GM23338 (cell line): ENCODE measurements around the gene IGSF21. TPM values are rescaled to one million over a fixed set of nuclear protein-coding genes. Genes with fewer than 3 reads are reported as not detected.
A peak's percentile ranks its signal among the peaks of the same experiment; 100 is the strongest.

ENCODE experiments used
- ATAC-seq: fragments of 200-7000 bp; cut with Tn5 transposase; 3 replicates; pipeline ENCODE4 v1.9.1; 2020
- DNase-seq: peaks from one replicate; pipeline ENCODE4 v3.0.0-alpha.2; 2015; ENCODE audit warnings: low spot score
- H2AFZ ChIP-seq: fragments of 200-600 bp; sonication (generic); 2 replicates; pipeline ENCODE4 v1.8.0; 2016; ENCODE audit warnings: antibody characterized with exemption, mild to moderate bottlenecking, moderate library complexity
- H3F3A ChIP-seq: fragments of 200-600 bp; sonication (generic); replicated peaks from 2 replicates; pipeline ENCODE4 v1.8.0; 2017; ENCODE audit warnings: antibody characterized with exemption, mixed run types, low read depth
- H3K27ac ChIP-seq: fragments of 200-600 bp; sonication (generic); 2 replicates; pipeline ENCODE4 v1.6.1; 2016; ENCODE audit warnings: low read depth
- H3K27me3 ChIP-seq: fragments of 200-600 bp; sonication (generic); 2 replicates; pipeline ENCODE4 v1.8.0; 2016; ENCODE audit warnings: mild to moderate bottlenecking, mixed run types, moderate library complexity; ENCODE audit not compliant: insufficient read depth
- H3K36me3 ChIP-seq: fragments of 200-600 bp; sonication (generic); 2 replicates; pipeline ENCODE4 v1.8.0; 2016; ENCODE audit warnings: mild to moderate bottlenecking; ENCODE audit not compliant: insufficient read depth
- H3K4me1 ChIP-seq: fragments of 200-600 bp; sonication (generic); 2 replicates; pipeline ENCODE4 v1.8.0; 2016; ENCODE audit warnings: mild to moderate bottlenecking, moderate library complexity; ENCODE audit not compliant: insufficient read depth
- H3K4me2 ChIP-seq: fragments of 200-600 bp; sonication (generic); 2 replicates; pipeline ENCODE4 v1.7.1; 2017; ENCODE audit warnings: mixed run types
- H3K4me3 ChIP-seq: fragments of 200-600 bp; sonication (generic); 2 replicates; pipeline ENCODE4 v1.6.1; 2016; ENCODE audit warnings: mixed run types
- H3K79me2 ChIP-seq: fragments of 200-600 bp; sonication (generic); replicated peaks from 2 replicates; pipeline ENCODE4 v1.8.0; 2017; ENCODE audit warnings: mild to moderate bottlenecking; ENCODE audit not compliant: insufficient read depth
- H3K9me2 ChIP-seq: fragments of 200-600 bp; sonication (generic); 2 replicates; pipeline ENCODE4 v1.8.0; 2017; ENCODE audit not compliant: insufficient read depth
- H4K20me1 ChIP-seq: fragments of 200-600 bp; sonication (generic); replicated peaks from 2 replicates; pipeline ENCODE4 v1.8.0; 2017; ENCODE audit warnings: mild to moderate bottlenecking; ENCODE audit not compliant: insufficient read depth
- H3K27ac Mint-ChIP-seq: 2 replicates; pipeline ENCODE4 v1.8.0; 2020; ENCODE audit warnings: inconsistent platforms, mild to moderate bottlenecking, moderate library complexity, mixed read lengths
- H3K27me3 Mint-ChIP-seq: 3 replicates; pipeline ENCODE4 v1.8.0; 2022; ENCODE audit warnings: low read depth, mild to moderate bottlenecking, moderate library complexity, mixed read lengths, inconsistent platforms; ENCODE audit not compliant: insufficient read depth, poor library complexity
- H3K36me3 Mint-ChIP-seq: 3 replicates; pipeline ENCODE4 v1.8.0; 2021; ENCODE audit warnings: low read depth, mild to moderate bottlenecking, inconsistent platforms, moderate library complexity, mixed read lengths
- H3K4me1 Mint-ChIP-seq: 3 replicates; pipeline ENCODE4 v1.8.0; 2020; ENCODE audit warnings: mild to moderate bottlenecking, inconsistent platforms, mixed read lengths
- H3K4me3 Mint-ChIP-seq: 3 replicates; pipeline ENCODE4 v1.8.0; 2021; ENCODE audit warnings: moderate library complexity, mild to moderate bottlenecking, inconsistent platforms, mixed read lengths
- H3K9me3 Mint-ChIP-seq: 3 replicates; pipeline ENCODE4 v1.8.0; 2020; ENCODE audit warnings: moderate library complexity, mild to moderate bottlenecking, inconsistent platforms, mixed read lengths
- CREB1 ChIP-seq: fragments of 250-450 bp; sonication (Bioruptor Pico); IDR thresholded peaks from 2 replicates; pipeline ENCODE4 v1.5.0; 2020; ENCODE audit warnings: low read depth, mild to moderate bottlenecking, moderate library complexity
- CTCF ChIP-seq, 2 experiments: fragments of 200-600 bp in 1 of 2; sonication (generic) in 1 of 2; conservative IDR thresholded peaks; 2 replicates each; pipeline versions ENCODE4 v1.5.1 to v1.6.1; 2016 to 2017; ENCODE audit warnings: antibody characterized with exemption in 2 of 2, low read depth in 2 of 2, mild to moderate bottlenecking in 2 of 2, moderate library complexity in 1 of 2
- EZH2 ChIP-seq: fragments of 200-600 bp; sonication (generic); IDR thresholded peaks from one replicate; pipeline ENCODE4 v1.8.0; 2017; ENCODE audit warnings: antibody characterized with exemption, mild to moderate bottlenecking, low read depth; ENCODE audit not compliant: unreplicated experiment
- NANOG ChIP-seq: IDR thresholded peaks from 2 replicates; pipeline ENCODE4 v1.6.1; 2016; ENCODE audit warnings: antibody characterized with exemption, borderline replicate concordance
- POLR2AphosphoS5 ChIP-seq: IDR thresholded peaks from 2 replicates; pipeline ENCODE4 v1.6.1; 2016; ENCODE audit warnings: antibody characterized with exemption, low read depth
- REST ChIP-seq: IDR thresholded peaks from one replicate; pipeline ENCODE4 v1.6.1; 2018; ENCODE audit warnings: antibody characterized with exemption; ENCODE audit not compliant: unreplicated experiment
- polyA plus RNA-seq: library from polyadenylated mRNA; unstranded; fragments of >200 nt; fragmentation: Nextera tagmentation; extraction: Ambion mirVana; gene quantifications from 2 replicates; pipeline ENCODE4 v1.2.1, GENCODE V29; 2016
- total RNA-seq: library from RNA; depleted of rRNA; stranded (reverse); fragments of >200 nt; shearing (Covaris generic); gene quantifications from 2 replicates; pipeline ENCODE4 v1.2.3, GENCODE V29; 2014

The IGSF21 gene
- total and polyA plus RNA-seq, 2 experiments from 2014 or later, result 15.6 to 15.7 TPM

DNA sequence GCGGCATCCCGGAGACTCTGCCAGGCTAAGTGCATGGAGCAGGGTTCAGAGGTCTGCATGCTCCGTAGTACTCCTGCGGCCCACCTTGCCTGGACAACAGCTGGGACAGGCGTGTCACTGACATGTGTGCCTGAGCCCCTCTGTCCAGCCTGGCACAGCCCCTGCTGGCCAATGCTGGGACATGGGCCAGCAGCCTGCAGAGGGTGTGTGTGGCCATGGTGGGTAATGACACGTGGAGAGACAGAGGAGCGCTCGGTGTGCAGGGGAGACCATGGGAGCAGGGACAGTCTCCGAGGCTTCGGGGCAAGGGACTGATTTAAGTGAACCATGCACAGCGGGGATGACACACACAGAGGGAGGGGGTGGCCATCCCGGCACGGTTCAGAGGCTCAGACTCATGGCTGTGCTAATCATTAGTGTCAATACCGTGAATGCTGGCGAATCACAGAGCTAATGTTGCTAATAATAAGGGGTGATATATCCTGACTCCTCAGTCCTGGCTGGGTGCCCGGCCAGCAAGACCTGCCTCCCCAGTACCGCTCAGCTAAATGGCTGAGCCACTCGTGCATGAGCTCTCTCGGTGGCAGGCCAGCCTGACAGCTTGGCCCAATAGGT lies 41.5 kb downstream of the IGSF21 start:
- Histone ChIP-seq H3K36me3 (no peaks in the 10 kb centered on the region), H3K27ac (no peak overlapping the region), H3K79me2 (no peaks in the 10 kb centered on the region), H4K20me1 (no peaks in the 10 kb centered on the region; the same call in 1 of the 2 replicates), H3K4me3 (no peak overlapping the region), H3K4me1 (no peaks in the 10 kb centered on the region), H3F3A (no peaks in the 10 kb centered on the region), H3K9me2 (no peaks in the 10 kb centered on the region), H2AFZ (no peak overlapping the region), H3K27me3 (no peaks in the 10 kb centered on the region), H3K4me2 (no peak overlapping the region)
- no peaks in the 10 kb centered on the region; the same call in 2 of the 3 replicates for H3K36me3 Mint-ChIP-seq
- peaks cover 8% of the 10 kb centered on the region for H3K27me3 Mint-ChIP-seq
- TF ChIP-seq NANOG (no peak), CTCF (conservative IDR thresholded peaks at IDR 0.05; ENCODE audit: low read depth in 2 of 2) (peak; percentile 23 to 47)
- H3K27ac Mint-ChIP-seq, result no peak overlapping the region
- peak; percentile 93 for ATAC-seq
- H3K4me3 Mint-ChIP-seq, result no peak overlapping the region
- H3K4me1 Mint-ChIP-seq, result peaks cover 22% of the 10 kb centered on the region
- no peaks in the 10 kb centered on the region for H3K9me3 Mint-ChIP-seq
- DNase-seq, result peak; percentile 51

GRCh38 chr1:18151436-18152122 lies 44.0 kb downstream of the IGSF21 start:
- no peak for ATAC-seq
- H3K9me3 Mint-ChIP-seq, result no peaks in the 10 kb centered on the region
- TF ChIP-seq CREB1 (CRISPR knock-in tag) (no peak), REST (no peak), EZH2 (no peak), POLR2AphosphoS5 (no peak), CTCF (conservative IDR thresholded peaks at IDR 0.05; ENCODE audit: low read depth in 2 of 2) (no peak)

More at GRCh38 chr1:18151436-18152122, 44.0 kb downstream of the IGSF21 start:
- no peaks in the 10 kb centered on the region for H3K36me3 ChIP-seq
- peaks cover 11% of the 10 kb centered on the region for H3K27me3 Mint-ChIP-seq
- H3K4me3 ChIP-seq, result no peak overlapping the region
- no peaks in the 10 kb centered on the region for H3K9me2 ChIP-seq
- H3K4me2 ChIP-seq, result no peak overlapping the region
- no peak overlapping the region for H3K27ac Mint-ChIP-seq
- DNase-seq, result no peak
- no peaks in the 10 kb centered on the region; the same call in 2 of the 3 replicates for H3K36me3 Mint-ChIP-seq
- H3F3A ChIP-seq, result no peaks in the 10 kb centered on the region
- no peaks in the 10 kb centered on the region; the same call in 1 of the 2 replicates for H4K20me1 ChIP-seq
- H3K27ac ChIP-seq, result no peak overlapping the region
- no peak overlapping the region for H2AFZ ChIP-seq
- H3K4me1 Mint-ChIP-seq, result peaks cover 26% of the 10 kb centered on the region
- H3K4me1 ChIP-seq, result peaks cover 3% of the 10 kb centered on the region; the same call in 1 of the 2 replicates
- no peaks in the 10 kb centered on the region for H3K27me3 ChIP-seq
- no peak overlapping the region for H3K4me3 Mint-ChIP-seq
- H3K79me2 ChIP-seq, result no peaks in the 10 kb centered on the region
